HEK293 (cell line): ENCODE results near the gene ANKRD52.

Experiments used
- ELK4 ChIP-seq: IDR thresholded peaks from 2 replicates; pipeline ENCODE4 v1.6.1; 2011; ENCODE audit warnings: mild to moderate bottlenecking, low read depth, low read length, borderline replicate concordance
- GLIS1 ChIP-seq: fragments of 450-650 bp; formaldehyde crosslinking; IDR thresholded peaks from 2 replicates; pipeline ENCODE4 v1.5.1; 2016; ENCODE audit warnings: missing biosample characterization, missing genetic modification characterization
- IKZF3 ChIP-seq: fragments of 450-650 bp; IDR thresholded peaks from 2 replicates; pipeline ENCODE4 v1.5.0; 2018; ENCODE audit warnings: missing biosample characterization, mild to moderate bottlenecking, missing genetic modification characterization, moderate library complexity
- KLF9 ChIP-seq: fragments of 450-650 bp; formaldehyde crosslinking; IDR thresholded peaks from 2 replicates; pipeline ENCODE4 v1.5.1; 2016; ENCODE audit warnings: missing biosample characterization, missing genetic modification characterization, low read depth
- MYNN ChIP-seq: fragments of 450-650 bp; formaldehyde crosslinking; IDR thresholded peaks from 2 replicates; pipeline ENCODE4 v1.5.1; 2016; ENCODE audit warnings: missing biosample characterization, missing genetic modification characterization, borderline replicate concordance
- OSR2 ChIP-seq: fragments of 450-650 bp; formaldehyde crosslinking; IDR thresholded peaks from 2 replicates; pipeline ENCODE4 v1.5.1; 2016; ENCODE audit warnings: missing biosample characterization, missing genetic modification characterization
- PRDM6 ChIP-seq: fragments of 450-650 bp; formaldehyde crosslinking; IDR thresholded peaks from 2 replicates; pipeline ENCODE4 v1.5.1; 2017; ENCODE audit warnings: missing biosample characterization, missing genetic modification characterization
- SCRT1 ChIP-seq: fragments of 450-650 bp; formaldehyde crosslinking; IDR thresholded peaks from 2 replicates; pipeline ENCODE4 v1.5.1; 2016; ENCODE audit warnings: missing biosample characterization, missing genetic modification characterization, borderline replicate concordance
- SP2 ChIP-seq: fragments of 450-650 bp; formaldehyde crosslinking; IDR thresholded peaks from 2 replicates; pipeline ENCODE4 v1.5.1; 2016; ENCODE audit warnings: missing biosample characterization, missing genetic modification characterization
- TRIM28 ChIP-seq: IDR thresholded peaks from 2 replicates; pipeline ENCODE4 v1.6.1; 2011; ENCODE audit warnings: low read length, control low read depth, borderline replicate concordance
- YY2 ChIP-seq: fragments of 450-650 bp; formaldehyde crosslinking; IDR thresholded peaks from 2 replicates; pipeline ENCODE4 v1.5.1; 2016; ENCODE audit warnings: missing biosample characterization, missing genetic modification characterization
- ZBTB21 ChIP-seq: fragments of 450-650 bp; formaldehyde crosslinking; IDR thresholded peaks from 2 replicates; pipeline ENCODE4 v1.5.1; 2017; ENCODE audit warnings: missing biosample characterization, missing genetic modification characterization
- ZBTB48 ChIP-seq: fragments of 450-650 bp; formaldehyde crosslinking; IDR thresholded peaks from 2 replicates; pipeline ENCODE4 v1.5.1; 2016; ENCODE audit warnings: missing biosample characterization, missing genetic modification characterization
- ZBTB8A ChIP-seq: fragments of 450-650 bp; formaldehyde crosslinking; IDR thresholded peaks from 2 replicates; pipeline ENCODE4 v1.5.1; 2016; ENCODE audit warnings: missing biosample characterization, missing genetic modification characterization
- ZFP3 ChIP-seq: fragments of 450-650 bp; formaldehyde crosslinking; IDR thresholded peaks from 2 replicates; pipeline ENCODE4 v1.5.1; 2016; ENCODE audit warnings: low read depth, missing biosample characterization, missing genetic modification characterization
- ZIC2 ChIP-seq: fragments of 450-650 bp; formaldehyde crosslinking; IDR thresholded peaks from 2 replicates; pipeline ENCODE4 v1.5.1; 2016; ENCODE audit warnings: missing biosample characterization, missing genetic modification characterization
- ZNF112 ChIP-seq: fragments of 450-650 bp; formaldehyde crosslinking; IDR thresholded peaks from 2 replicates; pipeline ENCODE4 v1.5.0; 2017; ENCODE audit warnings: missing biosample characterization, missing genetic modification characterization
- ZNF140 ChIP-seq: fragments of 450-650 bp; formaldehyde crosslinking; IDR thresholded peaks from 2 replicates; pipeline ENCODE4 v1.5.1; 2016; ENCODE audit warnings: missing biosample characterization, missing genetic modification characterization
- ZNF221 ChIP-seq: fragments of 450-650 bp; formaldehyde crosslinking; IDR thresholded peaks from 2 replicates; pipeline ENCODE4 v1.5.1; 2017; ENCODE audit warnings: missing biosample characterization, missing genetic modification characterization, borderline replicate concordance
- ZNF223 ChIP-seq: fragments of 450-650 bp; formaldehyde crosslinking; IDR thresholded peaks from 2 replicates; pipeline ENCODE4 v1.5.1; 2016; ENCODE audit warnings: missing biosample characterization, missing genetic modification characterization
- ZNF274 ChIP-seq, 2 experiments: fragments of 200-500 bp in 1 of 2; fragments of 450-650 bp in 1 of 2; sonication (Bioruptor generic) in 1 of 2; formaldehyde crosslinking in 1 of 2; IDR thresholded peaks; 2 replicates each; pipeline versions ENCODE4 v1.5.1 to v1.6.1; 2014 to 2016; ENCODE audit warnings: borderline replicate concordance in 1 of 2, inconsistent platforms in 1 of 2, low read length in 1 of 2, missing biosample characterization in 1 of 2, missing genetic modification characterization in 1 of 2
- ZNF341 ChIP-seq: fragments of 450-650 bp; formaldehyde crosslinking; IDR thresholded peaks from 2 replicates; pipeline ENCODE4; 2016; ENCODE audit warnings: low read depth, missing biosample characterization, missing genetic modification characterization
- ZNF423 ChIP-seq: fragments of 450-650 bp; formaldehyde crosslinking; IDR thresholded peaks from 2 replicates; pipeline ENCODE4 v1.5.1; 2016; ENCODE audit warnings: missing biosample characterization, missing genetic modification characterization
- ZNF530 ChIP-seq: fragments of 450-650 bp; formaldehyde crosslinking; IDR thresholded peaks from 2 replicates; pipeline ENCODE4 v1.5.1; 2016; ENCODE audit warnings: low read depth, missing biosample characterization, missing genetic modification characterization
- ZNF692 ChIP-seq: fragments of 450-650 bp; formaldehyde crosslinking; IDR thresholded peaks from 2 replicates; pipeline ENCODE4 v1.5.1; 2016; ENCODE audit warnings: missing biosample characterization, missing genetic modification characterization
- ZNF701 ChIP-seq: fragments of 450-650 bp; formaldehyde crosslinking; IDR thresholded peaks from 2 replicates; pipeline ENCODE4 v1.5.1; 2016; ENCODE audit warnings: missing biosample characterization, missing genetic modification characterization
- ZNF791 ChIP-seq: fragments of 450-650 bp; formaldehyde crosslinking; IDR thresholded peaks from 2 replicates; pipeline ENCODE4 v1.5.1; 2016; ENCODE audit warnings: missing biosample characterization, missing genetic modification characterization
- ZNF843 ChIP-seq: fragments of 450-650 bp; formaldehyde crosslinking; IDR thresholded peaks from 2 replicates; pipeline ENCODE4 v1.5.1; 2016; ENCODE audit warnings: missing biosample characterization, missing genetic modification characterization
- TF ChIP-seq, protein P1 (sequence below): fragments of 450-650 bp; formaldehyde crosslinking; IDR thresholded peaks from 2 replicates; pipeline ENCODE4 v1.5.1; 2016; ENCODE audit warnings: missing biosample characterization, missing genetic modification characterization
- TF ChIP-seq, protein P2 (sequence below): fragments of 450-650 bp; formaldehyde crosslinking; IDR thresholded peaks from 2 replicates; pipeline ENCODE4 v1.5.1; 2016; ENCODE audit warnings: missing biosample characterization, missing genetic modification characterization

The ANKRD52 gene

DNA sequence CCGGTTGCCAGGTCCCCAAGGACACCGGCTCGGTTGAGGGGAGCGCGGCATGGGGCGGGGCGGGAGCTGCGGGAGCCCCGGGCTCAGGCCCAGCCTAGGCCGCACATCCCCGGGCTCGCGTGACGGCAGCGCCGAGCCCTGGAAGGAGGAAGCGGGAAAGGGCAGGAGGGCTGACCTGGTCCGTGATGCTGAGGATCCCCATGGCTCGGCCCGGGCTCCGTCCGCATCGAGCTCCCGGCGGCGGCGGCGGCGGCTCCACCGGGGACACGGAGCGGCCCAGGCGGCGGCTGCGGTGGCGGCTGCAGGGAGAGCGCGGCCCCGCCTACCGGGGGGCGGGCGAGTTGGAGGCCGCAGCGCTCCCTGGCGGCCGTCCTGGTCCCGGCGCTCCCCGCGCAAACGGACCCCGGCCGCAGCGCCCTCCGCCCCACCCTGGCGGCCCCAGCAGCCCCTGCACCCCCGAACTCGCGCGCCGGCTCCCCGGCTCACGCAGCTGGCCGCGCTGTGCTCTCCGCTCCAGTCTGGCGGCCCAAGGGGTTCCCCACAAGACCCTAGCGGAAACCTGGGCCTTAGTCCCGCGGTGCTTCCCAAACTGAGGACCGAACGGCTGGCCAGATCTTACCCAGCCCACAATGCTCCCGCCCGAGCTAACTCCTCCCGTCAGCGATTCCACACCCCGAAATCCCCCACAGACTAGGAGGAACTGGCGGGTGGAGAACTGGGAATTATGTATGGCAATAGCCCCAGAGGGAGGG is at the start of gene ANKRD52 (continued):
- no peak for TF ChIP-seq ZNF112
- TF ChIP-seq TRIM28: no peak
- no peak for TF ChIP-seq ELK4
- no peak for TF ChIP-seq ZNF843
- TF ChIP-seq ZNF274 (IDR thresholded peaks at IDR 0.05; ENCODE audit: low read length): no peak
- TF ChIP-seq ZNF274 (tag by site-specific recombination; IDR thresholded peaks at IDR 0.05; ENCODE audit: borderline replicate concordance): no peak
- TF ChIP-seq OSR2 (tag by site-specific recombination): peak; percentile 54; the same call in 1 of the 2 replicates
- TF ChIP-seq ZNF223 (tag by site-specific recombination): no peak
- peak; percentile 39; the same call in 1 of the 2 replicates for TF ChIP-seq ZIC2 (tag by site-specific recombination)
- TF ChIP-seq IKZF3 (tag by site-specific recombination): peak; percentile 59
- TF ChIP-seq ZBTB48 (tag by site-specific recombination): 0 out of 2 replicates have a peak, but pooled peaks have one; percentile 53
- peak; percentile 52; the same call in 1 of the 2 replicates for TF ChIP-seq YY2
- TF ChIP-seq ZNF140 (tag by site-specific recombination): no peak
- peak; percentile 62 for TF ChIP-seq GLIS1 (tag by site-specific recombination)
- TF ChIP-seq, protein P1, sequence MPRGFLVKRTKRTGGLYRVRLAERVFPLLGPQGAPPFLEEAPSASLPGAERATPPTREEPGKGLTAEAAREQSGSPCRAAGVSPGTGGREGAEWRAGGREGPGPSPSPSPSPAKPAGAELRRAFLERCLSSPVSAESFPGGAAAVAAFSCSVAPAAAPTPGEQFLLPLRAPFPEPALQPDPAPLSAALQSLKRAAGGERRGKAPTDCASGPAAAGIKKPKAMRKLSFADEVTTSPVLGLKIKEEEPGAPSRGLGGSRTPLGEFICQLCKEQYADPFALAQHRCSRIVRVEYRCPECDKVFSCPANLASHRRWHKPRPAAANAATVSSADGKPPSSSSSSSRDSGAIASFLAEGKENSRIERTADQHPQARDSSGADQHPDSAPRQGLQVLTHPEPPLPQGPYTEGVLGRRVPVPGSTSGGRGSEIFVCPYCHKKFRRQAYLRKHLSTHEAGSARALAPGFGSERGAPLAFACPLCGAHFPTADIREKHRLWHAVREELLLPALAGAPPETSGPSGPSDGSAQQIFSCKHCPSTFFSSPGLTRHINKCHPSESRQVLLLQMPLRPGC (tag by site-specific recombination): 0 out of 2 replicates have a peak, but pooled peaks have one; percentile 32
- no peak for TF ChIP-seq ZNF701 (tag by site-specific recombination)
- peak; percentile 71 for TF ChIP-seq KLF9 (tag by site-specific recombination)
- TF ChIP-seq ZFP3 (tag by site-specific recombination): no peak
- TF ChIP-seq ZNF221 (tag by site-specific recombination): no peak
- TF ChIP-seq ZNF791 (tag by site-specific recombination): no peak
- no peak for TF ChIP-seq ZNF423 (tag by site-specific recombination)
- peak; percentile 94 for TF ChIP-seq ZNF341 (tag by site-specific recombination)
- TF ChIP-seq PRDM6 (tag by site-specific recombination): no peak
- TF ChIP-seq MYNN (tag by site-specific recombination): no peak
- peak; percentile 57 for TF ChIP-seq SP2 (tag by site-specific recombination)
- TF ChIP-seq, protein P2, sequence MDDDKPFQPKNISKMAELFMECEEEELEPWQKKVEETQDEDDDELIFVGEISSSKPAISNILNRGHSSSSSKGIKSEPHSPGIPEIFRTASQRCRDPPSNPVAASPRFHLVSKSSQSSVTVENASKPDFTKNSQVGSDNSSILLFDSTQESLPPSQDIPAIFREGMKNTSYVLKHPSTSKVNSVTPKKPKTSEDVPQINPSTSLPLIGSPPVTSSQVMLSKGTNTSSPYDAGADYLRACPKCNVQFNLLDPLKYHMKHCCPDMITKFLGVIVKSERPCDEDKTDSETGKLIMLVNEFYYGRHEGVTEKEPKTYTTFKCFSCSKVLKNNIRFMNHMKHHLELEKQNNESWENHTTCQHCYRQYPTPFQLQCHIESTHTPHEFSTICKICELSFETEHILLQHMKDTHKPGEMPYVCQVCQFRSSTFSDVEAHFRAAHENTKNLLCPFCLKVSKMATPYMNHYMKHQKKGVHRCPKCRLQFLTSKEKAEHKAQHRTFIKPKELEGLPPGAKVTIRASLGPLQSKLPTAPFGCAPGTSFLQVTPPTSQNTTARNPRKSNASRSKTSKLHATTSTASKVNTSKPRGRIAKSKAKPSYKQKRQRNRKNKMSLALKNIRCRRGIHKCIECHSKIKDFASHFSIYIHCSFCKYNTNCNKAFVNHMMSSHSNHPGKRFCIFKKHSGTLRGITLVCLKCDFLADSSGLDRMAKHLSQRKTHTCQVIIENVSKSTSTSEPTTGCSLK (tag by site-specific recombination): no peak
- TF ChIP-seq ZBTB21 (tag by site-specific recombination): no peak
- no peak for TF ChIP-seq ZNF530
- no peak for TF ChIP-seq SCRT1
- peak; percentile 51 for TF ChIP-seq ZBTB8A (tag by site-specific recombination)
- no peak; the same call in 1 of the 2 replicates for TF ChIP-seq ZNF692 (tag by site-specific recombination)
